BLaER1 treated with 17β-estradiol and CSF1 and Interleukin-3, amounts not matched to agents 10 nM and 100 nM (cell line): ENCODE measurements around the gene ENOX1.
"Not testable (repeated sequence)": the region's sequence is repeated elsewhere in the genome, so short reads cannot be mapped to it uniquely, and the experiment has no call there.

ENCODE experiments used
- H3K27ac ChIP-seq, 11 experiments: shearing (Covaris generic); formaldehyde crosslinking; 2 replicates each; pipeline ENCODE4 v1.8.1; 2022
- H3K27me3 ChIP-seq, 11 experiments: shearing (Covaris generic); formaldehyde crosslinking; 2 replicates each; pipeline ENCODE4 v1.8.1; 2022
- H3K36me3 ChIP-seq, 11 experiments: shearing (Covaris generic); formaldehyde crosslinking; 2 replicates each; pipeline ENCODE4 v1.8.1; 2022
- H3K4me1 ChIP-seq, 10 experiments: shearing (Covaris generic); formaldehyde crosslinking; 2 replicates each; pipeline ENCODE4 v1.8.1; 2022
- H3K4me2 ChIP-seq, 11 experiments: shearing (Covaris generic); formaldehyde crosslinking; 2 replicates each; pipeline ENCODE4 v1.8.1; 2022
- H3K4me3 ChIP-seq, 10 experiments: shearing (Covaris generic); formaldehyde crosslinking; 2 replicates each; pipeline ENCODE4 v1.8.1; 2022
- H3K9ac ChIP-seq, 11 experiments: shearing (Covaris generic); formaldehyde crosslinking; 2 replicates each; pipeline ENCODE4 v1.8.1; 2022
- H3K9me3 ChIP-seq, 11 experiments: shearing (Covaris generic); formaldehyde crosslinking; replicated peaks in 1 of 11; 2 replicates each; pipeline ENCODE4 v1.8.1; 2022
- H4K20me1 ChIP-seq, 11 experiments: shearing (Covaris generic); formaldehyde crosslinking; 2 replicates each; pipeline ENCODE4 v1.8.1; 2022
- Cebpa-rat ChIP-seq, 11 experiments: shearing (Covaris generic); IDR thresholded peaks; 2 replicates each; pipeline ENCODE4 v1.8.1; 2022

Gene ENOX1

GRCh38 chr13:43786766-43787517 is at the start of gene ENOX1:
Gene ENOX1, minus strand, starts transcription at chr13:43786972.
- peak within 1 kb of the TSS; percentile 59 to 79 (median 70) for H3K4me3 ChIP-seq
- H3K27me3 ChIP-seq, result peaks cover 27 to 34% (median 33%) of the 10 kb centered on the region in 11 experiments
- H4K20me1 ChIP-seq, result peaks cover 0 to 8% (median 0%) of the 10 kb centered on the region in 11 experiments; a peak in 2 of 22 replicates
- peak within 1 kb of the TSS; percentile 92 to 100 (median 98) for H3K4me2 ChIP-seq
- no peaks in the 10 kb centered on the region for H3K36me3 ChIP-seq
- TF ChIP-seq Cebpa-rat (IDR thresholded peaks at IDR 0.05), result no peak
- peak within 1 kb of the TSS; percentile 64 to 81 (median 76) for H3K9ac ChIP-seq
- H3K4me1 ChIP-seq, result peaks cover 12 to 29% (median 24%) of the 10 kb centered on the region in 10 experiments
- H3K27ac ChIP-seq, result peak within 1 kb of the TSS in 10 of 11 experiments; percentile 27 to 71 (median 66); a peak in 18 of 22 replicates
- no peaks in the 10 kb centered on the region for H3K9me3 ChIP-seq

- no peak overlapping the region for H3K4me3 ChIP-seq
- H3K4me1 ChIP-seq, result peaks cover 0 to 11% (median 0%) of the 10 kb centered on the region in 10 experiments; a peak in 6 of 20 replicates
- H3K9ac ChIP-seq, result no peak overlapping the region
- peaks cover 0 to 6% (median 0%) of the 10 kb centered on the region in 11 experiments; a peak in 1 of 22 replicates for H3K9me3 ChIP-seq
- no peak overlapping the region for H3K4me2 ChIP-seq
- H3K27me3 ChIP-seq, result no peaks in the 10 kb centered on the region
- H3K36me3 ChIP-seq, result no peaks in the 10 kb centered on the region
- no peak for TF ChIP-seq Cebpa-rat (IDR thresholded peaks at IDR 0.05)
- H4K20me1 ChIP-seq, result no peaks in the 10 kb centered on the region
- no peak overlapping the region for H3K27ac ChIP-seq
Observed at GRCh38 chr13:43835701-43836100, 48.9 kb upstream of the ENOX1 start.

GRCh38 chr13:43831088-43831487 is 44.3 kb upstream of the ENOX1 start:
- Histone ChIP-seq H4K20me1 (no peaks in the 10 kb centered on the region), H3K27me3 (no peaks in the 10 kb centered on the region), H3K27ac (peak overlapping the region in 2 of 11 experiments; percentile 60 to 71; a peak in 4 of 22 replicates), H3K9me3 (no peaks in the 10 kb centered on the region), H3K4me2 (peak overlapping the region in 3 of 11 experiments; percentile 40 to 57 (median 48); a peak in 6 of 22 replicates), H3K4me1 (peaks cover 0 to 21% (median 0%) of the 10 kb centered on the region in 10 experiments; a peak in 7 of 20 replicates), H3K4me3 (no peak overlapping the region), H3K9ac (no peak overlapping the region), H3K36me3 (no peaks in the 10 kb centered on the region)
- no peak for TF ChIP-seq Cebpa-rat (IDR thresholded peaks at IDR 0.05)

- Histone ChIP-seq H3K9ac (0 out of 22 replicates have a peak overlapping the region, but pooled peaks of 1 of the 11 experiments have one; percentile 10), H3K4me2 (peak overlapping the region in 4 of 11 experiments; percentile 36 to 57 (median 44); a peak in 7 of 22 replicates), H3K36me3 (no peaks in the 10 kb centered on the region), H4K20me1 (no peaks in the 10 kb centered on the region), H3K9me3 (no peaks in the 10 kb centered on the region), H3K4me3 (no peak overlapping the region), H3K4me1 (peaks cover 0 to 21% (median 0%) of the 10 kb centered on the region in 10 experiments; a peak in 7 of 20 replicates), H3K27ac (peak overlapping the region in 5 of 11 experiments; percentile 37 to 71 (median 57); a peak in 11 of 22 replicates), H3K27me3 (no peaks in the 10 kb centered on the region)
- TF ChIP-seq Cebpa-rat (IDR thresholded peaks at IDR 0.05), result peak in 3 of 11 experiments; percentile 7 to 50 (median 40); a peak in 3 of 22 replicates
Observed at GRCh38 chr13:43830497-43830881, 43.7 kb upstream of the ENOX1 start.

GRCh38 chr13:43824656-43825055 is 37.9 kb upstream of the ENOX1 start:
- not testable (repeated sequence) for H3K9ac ChIP-seq, H4K20me1 ChIP-seq, H3K36me3 ChIP-seq, H3K4me1 ChIP-seq, H3K27me3 ChIP-seq, H3K4me2 ChIP-seq, H3K4me3 ChIP-seq, H3K27ac ChIP-seq, H3K9me3 ChIP-seq

GRCh38 chr13:43822969-43823368 is 36.2 kb upstream of the ENOX1 start:
- H3K4me2 ChIP-seq, result 0 out of 22 replicates have a peak overlapping the region, but pooled peaks of 1 of the 11 experiments have one; percentile 0
- H3K36me3 ChIP-seq, result no peaks in the 10 kb centered on the region
- H3K27ac ChIP-seq, result no peak overlapping the region
- H3K4me1 ChIP-seq, result peaks cover 0 to 7% (median 0%) of the 10 kb centered on the region in 10 experiments; a peak in 1 of 20 replicates
- no peak overlapping the region for H3K9ac ChIP-seq
- TF ChIP-seq Cebpa-rat (IDR thresholded peaks at IDR 0.05), result no peak
- no peaks in the 10 kb centered on the region for H4K20me1 ChIP-seq
- H3K9me3 ChIP-seq, result peaks cover 0 to 5% (median 0%) of the 10 kb centered on the region in 11 experiments; a peak in 1 of 22 replicates
- no peak overlapping the region for H3K4me3 ChIP-seq
- no peaks in the 10 kb centered on the region for H3K27me3 ChIP-seq

- Histone ChIP-seq H3K4me1 (no peaks in the 10 kb centered on the region), H3K27ac (no peak overlapping the region), H4K20me1 (no peaks in the 10 kb centered on the region), H3K9me3 (no peaks in the 10 kb centered on the region), H3K4me3 (no peak overlapping the region), H3K27me3 (no peaks in the 10 kb centered on the region), H3K36me3 (no peaks in the 10 kb centered on the region), H3K4me2 (no peak overlapping the region), H3K9ac (no peak overlapping the region)
- TF ChIP-seq Cebpa-rat (IDR thresholded peaks at IDR 0.05), result no peak
Observed at GRCh38 chr13:43816401-43816889, 29.7 kb upstream of the ENOX1 start.

GRCh38 chr13:43815204-43815603 is 28.4 kb upstream of the ENOX1 start:
- no peaks in the 10 kb centered on the region for H3K9me3 ChIP-seq

GRCh38 chr13:43808676-43809075 is 21.9 kb upstream of the ENOX1 start:
- Histone ChIP-seq H3K9me3 (no peaks in the 10 kb centered on the region), H3K4me3 (no peak overlapping the region), H4K20me1 (no peaks in the 10 kb centered on the region), H3K36me3 (no peaks in the 10 kb centered on the region), H3K9ac (no peak overlapping the region), H3K27ac (no peak overlapping the region), H3K4me2 (no peak overlapping the region), H3K4me1 (peaks cover 0 to 23% (median 3%) of the 10 kb centered on the region in 10 experiments; a peak in 9 of 20 replicates), H3K27me3 (no peaks in the 10 kb centered on the region)
- TF ChIP-seq Cebpa-rat (IDR thresholded peaks at IDR 0.05), result no peak

More at GRCh38 chr13:43815204-43815603, 28.4 kb upstream of the ENOX1 start:
- Histone ChIP-seq H3K4me3 (no peak overlapping the region), H3K27ac (no peak overlapping the region), H3K36me3 (no peaks in the 10 kb centered on the region), H3K27me3 (no peaks in the 10 kb centered on the region), H3K9ac (no peak overlapping the region), H3K4me1 (no peaks in the 10 kb centered on the region), H4K20me1 (no peaks in the 10 kb centered on the region), H3K4me2 (no peak overlapping the region)
- TF ChIP-seq Cebpa-rat (IDR thresholded peaks at IDR 0.05), result no peak
